ENCODE data around the gene UACA. TPM values are rescaled to one million over a fixed set of nuclear protein-coding genes. Genes with fewer than 3 reads are reported as not detected.

The UACA gene
- polyA plus RNA-seq, 1 of the 3 experiments (the other 2 are of a cell fraction): 35.9 TPM

DNA sequence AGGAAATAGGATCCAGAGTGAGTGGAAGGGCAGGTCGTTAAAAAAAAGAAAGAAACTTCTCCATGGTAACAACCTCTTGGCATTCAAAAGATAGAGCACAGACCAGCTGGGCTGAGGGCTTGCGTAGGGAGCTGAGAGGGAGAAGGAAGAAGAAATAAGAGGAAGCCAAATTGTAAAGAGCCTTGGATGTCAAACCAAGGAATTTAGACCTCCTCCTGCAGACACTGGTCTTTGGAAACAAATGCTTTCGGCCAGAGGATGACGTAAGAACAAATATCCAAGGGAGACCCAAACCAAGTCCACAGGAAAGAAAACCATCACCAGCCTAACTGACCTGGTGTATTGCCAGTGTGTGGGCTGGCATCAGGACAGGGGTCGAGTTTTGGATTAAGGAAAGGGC is 155.2 kb downstream of the UACA start:
- H3K9ac ChIP-seq: no peak overlapping the region
- CTCF ChIA-PET: interaction anchor here (0.6 to 1.1 kb wide), 4 partner anchors 9 to 42 kb away, joined by 3 read pairs; no protein-coding TSS in a partner anchor
- no peak for DNase-seq

More for the DNA sequence above, 155.2 kb downstream of the UACA start:
- Histone ChIP-seq H3K27me3 (ENCODE audit: insufficient read depth) (no peaks in the 10 kb centered on the region), H3K79me2 (ENCODE audit: insufficient read depth) (no peaks in the 10 kb centered on the region), H4K20me1 (ENCODE audit: insufficient read depth) (no peaks in the 10 kb centered on the region), H3K4me3 (ENCODE audit: low read depth in 2 of 2, low read length in 1 of 2) (no peak overlapping the region), H3K4me2 (no peak overlapping the region), H3K36me3 (replicated peaks in 1 of 2; ENCODE audit: control insufficient read depth in 1 of 2, insufficient read depth in 2 of 2, low read length in 1 of 2) (no peaks in the 10 kb centered on the region), H3K27ac (ENCODE audit: low read depth in 2 of 2, low read length in 1 of 2) (no peak overlapping the region), H3K9me2 (no peaks in the 10 kb centered on the region), H3K9me3 (no peaks in the 10 kb centered on the region), H3K4me1 (ENCODE audit: control insufficient read depth in 1 of 2, insufficient read depth in 2 of 2, low read depth in 1 of 2, low read length in 1 of 2) (peaks cover 17 to 24% of the 10 kb centered on the region in 2 experiments), H2AFZ (ENCODE audit: low read depth) (no peak overlapping the region), H3F3A (replicated peaks; ENCODE audit: insufficient read depth) (peaks cover 9% of the 10 kb centered on the region)
- TF ChIP-seq CHD2 (IDR thresholded peaks at IDR 0.05; ENCODE audit: low read length, partially characterized antibody) (no peak), SIN3A (IDR thresholded peaks at IDR 0.05; ENCODE audit: borderline replicate concordance, low read depth, low read length) (no peak), MXI1 (IDR thresholded peaks at IDR 0.05; ENCODE audit: low read depth, low read length) (no peak), YY1 (IDR thresholded peaks at IDR 0.05; ENCODE audit: low read depth) (no peak), RAD21 (IDR thresholded peaks at IDR 0.05; ENCODE audit: low read length) (no peak), NRF1 (IDR thresholded peaks at IDR 0.05; ENCODE audit: low read depth, low read length) (no peak), TEAD4 (IDR thresholded peaks at IDR 0.05; ENCODE audit: borderline replicate concordance, insufficient read depth) (no peak), MEF2A (IDR thresholded peaks at IDR 0.05; ENCODE audit: borderline replicate concordance, low read depth) (no peak), FOSL2 (IDR thresholded peaks at IDR 0.05; ENCODE audit: borderline replicate concordance, low read depth) (no peak), SMC3 (IDR thresholded peaks at IDR 0.05; ENCODE audit: low read depth, low read length) (no peak), EP300 (IDR thresholded peaks at IDR 0.05; ENCODE audit: borderline replicate concordance in 1 of 2, low read depth in 1 of 2, low read length in 1 of 2) (no peak), NFIC (IDR thresholded peaks at IDR 0.05; ENCODE audit: borderline replicate concordance) (no peak), RXRA (IDR thresholded peaks at IDR 0.05; ENCODE audit: borderline replicate concordance, low read depth) (no peak)
- TF ChIP-seq, protein P1, sequence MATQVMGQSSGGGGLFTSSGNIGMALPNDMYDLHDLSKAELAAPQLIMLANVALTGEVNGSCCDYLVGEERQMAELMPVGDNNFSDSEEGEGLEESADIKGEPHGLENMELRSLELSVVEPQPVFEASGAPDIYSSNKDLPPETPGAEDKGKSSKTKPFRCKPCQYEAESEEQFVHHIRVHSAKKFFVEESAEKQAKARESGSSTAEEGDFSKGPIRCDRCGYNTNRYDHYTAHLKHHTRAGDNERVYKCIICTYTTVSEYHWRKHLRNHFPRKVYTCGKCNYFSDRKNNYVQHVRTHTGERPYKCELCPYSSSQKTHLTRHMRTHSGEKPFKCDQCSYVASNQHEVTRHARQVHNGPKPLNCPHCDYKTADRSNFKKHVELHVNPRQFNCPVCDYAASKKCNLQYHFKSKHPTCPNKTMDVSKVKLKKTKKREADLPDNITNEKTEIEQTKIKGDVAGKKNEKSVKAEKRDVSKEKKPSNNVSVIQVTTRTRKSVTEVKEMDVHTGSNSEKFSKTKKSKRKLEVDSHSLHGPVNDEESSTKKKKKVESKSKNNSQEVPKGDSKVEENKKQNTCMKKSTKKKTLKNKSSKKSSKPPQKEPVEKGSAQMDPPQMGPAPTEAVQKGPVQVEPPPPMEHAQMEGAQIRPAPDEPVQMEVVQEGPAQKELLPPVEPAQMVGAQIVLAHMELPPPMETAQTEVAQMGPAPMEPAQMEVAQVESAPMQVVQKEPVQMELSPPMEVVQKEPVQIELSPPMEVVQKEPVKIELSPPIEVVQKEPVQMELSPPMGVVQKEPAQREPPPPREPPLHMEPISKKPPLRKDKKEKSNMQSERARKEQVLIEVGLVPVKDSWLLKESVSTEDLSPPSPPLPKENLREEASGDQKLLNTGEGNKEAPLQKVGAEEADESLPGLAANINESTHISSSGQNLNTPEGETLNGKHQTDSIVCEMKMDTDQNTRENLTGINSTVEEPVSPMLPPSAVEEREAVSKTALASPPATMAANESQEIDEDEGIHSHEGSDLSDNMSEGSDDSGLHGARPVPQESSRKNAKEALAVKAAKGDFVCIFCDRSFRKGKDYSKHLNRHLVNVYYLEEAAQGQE (IDR thresholded peaks at IDR 0.05; ENCODE audit: low read depth, low read length): no peak
- TF ChIP-seq, protein P2, sequence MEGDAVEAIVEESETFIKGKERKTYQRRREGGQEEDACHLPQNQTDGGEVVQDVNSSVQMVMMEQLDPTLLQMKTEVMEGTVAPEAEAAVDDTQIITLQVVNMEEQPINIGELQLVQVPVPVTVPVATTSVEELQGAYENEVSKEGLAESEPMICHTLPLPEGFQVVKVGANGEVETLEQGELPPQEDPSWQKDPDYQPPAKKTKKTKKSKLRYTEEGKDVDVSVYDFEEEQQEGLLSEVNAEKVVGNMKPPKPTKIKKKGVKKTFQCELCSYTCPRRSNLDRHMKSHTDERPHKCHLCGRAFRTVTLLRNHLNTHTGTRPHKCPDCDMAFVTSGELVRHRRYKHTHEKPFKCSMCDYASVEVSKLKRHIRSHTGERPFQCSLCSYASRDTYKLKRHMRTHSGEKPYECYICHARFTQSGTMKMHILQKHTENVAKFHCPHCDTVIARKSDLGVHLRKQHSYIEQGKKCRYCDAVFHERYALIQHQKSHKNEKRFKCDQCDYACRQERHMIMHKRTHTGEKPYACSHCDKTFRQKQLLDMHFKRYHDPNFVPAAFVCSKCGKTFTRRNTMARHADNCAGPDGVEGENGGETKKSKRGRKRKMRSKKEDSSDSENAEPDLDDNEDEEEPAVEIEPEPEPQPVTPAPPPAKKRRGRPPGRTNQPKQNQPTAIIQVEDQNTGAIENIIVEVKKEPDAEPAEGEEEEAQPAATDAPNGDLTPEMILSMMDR (IDR thresholded peaks at IDR 0.05): no peak
- TF ChIP-seq, protein P3, sequence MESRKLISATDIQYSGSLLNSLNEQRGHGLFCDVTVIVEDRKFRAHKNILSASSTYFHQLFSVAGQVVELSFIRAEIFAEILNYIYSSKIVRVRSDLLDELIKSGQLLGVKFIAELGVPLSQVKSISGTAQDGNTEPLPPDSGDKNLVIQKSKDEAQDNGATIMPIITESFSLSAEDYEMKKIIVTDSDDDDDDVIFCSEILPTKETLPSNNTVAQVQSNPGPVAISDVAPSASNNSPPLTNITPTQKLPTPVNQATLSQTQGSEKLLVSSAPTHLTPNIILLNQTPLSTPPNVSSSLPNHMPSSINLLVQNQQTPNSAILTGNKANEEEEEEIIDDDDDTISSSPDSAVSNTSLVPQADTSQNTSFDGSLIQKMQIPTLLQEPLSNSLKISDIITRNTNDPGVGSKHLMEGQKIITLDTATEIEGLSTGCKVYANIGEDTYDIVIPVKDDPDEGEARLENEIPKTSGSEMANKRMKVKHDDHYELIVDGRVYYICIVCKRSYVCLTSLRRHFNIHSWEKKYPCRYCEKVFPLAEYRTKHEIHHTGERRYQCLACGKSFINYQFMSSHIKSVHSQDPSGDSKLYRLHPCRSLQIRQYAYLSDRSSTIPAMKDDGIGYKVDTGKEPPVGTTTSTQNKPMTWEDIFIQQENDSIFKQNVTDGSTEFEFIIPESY (IDR thresholded peaks at IDR 0.05; ENCODE audit: borderline replicate concordance, low read depth): no peak
- TF ChIP-seq, protein P4, sequence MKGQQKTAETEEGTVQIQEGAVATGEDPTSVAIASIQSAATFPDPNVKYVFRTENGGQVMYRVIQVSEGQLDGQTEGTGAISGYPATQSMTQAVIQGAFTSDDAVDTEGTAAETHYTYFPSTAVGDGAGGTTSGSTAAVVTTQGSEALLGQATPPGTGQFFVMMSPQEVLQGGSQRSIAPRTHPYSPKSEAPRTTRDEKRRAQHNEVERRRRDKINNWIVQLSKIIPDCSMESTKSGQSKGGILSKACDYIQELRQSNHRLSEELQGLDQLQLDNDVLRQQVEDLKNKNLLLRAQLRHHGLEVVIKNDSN (IDR thresholded peaks at IDR 0.05; ENCODE audit: borderline replicate concordance, low read depth): no peak
- 67% methylated on average over 5 of the region's 5 CpGs for WGBS (ENCODE audit: low lambda C conversion rate)
- POLR2A ChIA-PET: no interaction called here

Data from SK-N-SH (cell line).